HCT116 (cell line): ENCODE measurements around the gene LPAR1.

Experiments
- CEBPB ChIP-seq: IDR thresholded peaks from 2 replicates; pipeline ENCODE4 v1.6.1; 2012; ENCODE audit warnings: low read depth
- CTCF ChIP-seq, 3 experiments: fragments of 200-600 bp in 1 of 3; sonication (generic) in 1 of 3; IDR thresholded peaks in 2 of 3; conservative IDR thresholded peaks in 1 of 3; 2 replicates each; pipeline ENCODE4 v1.5.1; 2012 to 2017; ENCODE audit warnings: low read depth in 2 of 3, low read length in 2 of 3, antibody characterized with exemption in 1 of 3, borderline replicate concordance in 1 of 3, control low read depth in 1 of 3, mild to moderate bottlenecking in 1 of 3, mixed read lengths in 1 of 3, mixed run types in 1 of 3, moderate library complexity in 1 of 3; ENCODE audit not compliant: insufficient read depth in 1 of 3
- JUND ChIP-seq: IDR thresholded peaks from 2 replicates; pipeline ENCODE4 v1.6.1; 2012
- RAD21 ChIP-seq: IDR thresholded peaks from 2 replicates; pipeline ENCODE4 v1.6.1; 2012; ENCODE audit warnings: low read depth, mild to moderate bottlenecking
- TCF7L2 ChIP-seq: IDR thresholded peaks from 2 replicates; pipeline ENCODE4 v1.7.0; 2011; ENCODE audit warnings: borderline replicate concordance, inconsistent platforms; ENCODE audit not compliant: insufficient read depth, insufficient read length; ENCODE audit errors: extremely low read depth
- ZNF274 ChIP-seq: fragments of 200-500 bp; sonication (Bioruptor generic); IDR thresholded peaks from 2 replicates; pipeline ENCODE4 v1.6.1; 2014; ENCODE audit warnings: mild to moderate bottlenecking, low read depth, low read length, inconsistent platforms
- TF ChIP-seq, protein P1 (sequence below): IDR thresholded peaks from 2 replicates; pipeline ENCODE4 v1.6.1; 2012

DNA sequence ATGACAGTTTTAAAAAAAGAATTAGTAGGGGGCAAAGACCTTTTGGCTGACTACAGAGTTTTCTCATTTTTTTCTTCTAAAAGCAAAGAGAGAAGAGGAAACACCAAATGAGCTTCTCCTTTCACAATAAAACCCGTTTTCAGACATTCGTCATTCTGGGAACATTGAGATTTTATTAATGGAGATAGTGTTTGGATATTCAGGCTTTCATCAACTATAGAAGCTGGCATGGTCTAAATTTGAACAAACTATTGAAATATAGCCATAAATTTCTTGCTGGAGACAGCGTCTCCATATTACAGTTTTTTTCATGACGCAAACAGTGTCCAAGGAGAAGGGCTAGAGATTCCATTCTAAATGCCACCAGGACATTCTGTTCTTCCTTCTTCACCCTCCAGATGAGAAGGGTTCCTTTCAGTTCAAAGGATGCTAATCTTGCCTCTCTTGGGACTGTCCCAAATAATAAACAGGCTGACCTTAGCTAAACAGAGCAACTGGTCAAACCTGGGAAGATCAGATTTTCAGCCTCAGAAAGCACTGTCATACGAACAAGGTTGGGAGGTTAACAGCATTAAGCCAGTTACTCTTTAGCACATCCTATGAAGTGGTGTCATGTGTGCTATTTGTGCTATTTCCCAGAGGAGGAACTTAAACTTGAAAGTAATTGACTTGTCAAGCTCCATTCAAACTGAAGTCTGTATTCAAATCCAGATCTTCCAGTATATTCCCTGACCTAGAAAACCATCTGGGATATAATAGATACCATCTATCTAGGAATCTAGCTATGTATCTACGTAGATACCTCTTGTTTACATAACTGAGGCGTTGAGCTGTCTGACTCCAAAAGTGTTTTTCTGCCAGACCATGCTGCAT lies 125.6 kb downstream of the LPAR1 start:
- TF ChIP-seq RAD21 (no peak), CEBPB (no peak), TCF7L2 (no peak), CTCF (IDR thresholded peaks at IDR 0.05 in 2 of 3, conservative IDR thresholded peaks at IDR 0.05 in 1 of 3; ENCODE audit: borderline replicate concordance in 1 of 3, insufficient read depth in 1 of 3, low read depth in 2 of 3, low read length in 2 of 3) (no peak), JUND (no peak), ZNF274 (no peak)
- TF ChIP-seq, protein P1, sequence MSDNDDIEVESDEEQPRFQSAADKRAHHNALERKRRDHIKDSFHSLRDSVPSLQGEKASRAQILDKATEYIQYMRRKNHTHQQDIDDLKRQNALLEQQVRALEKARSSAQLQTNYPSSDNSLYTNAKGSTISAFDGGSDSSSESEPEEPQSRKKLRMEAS, result no peak
